Right ventricle myocardium inferior (tissue), 1 donor: ENCODE data around the gene ATP2B2. TPM values are rescaled to one million over a fixed set of nuclear protein-coding genes. Genes with fewer than 3 reads are reported as not detected.
A peak's percentile ranks its signal among the peaks of the same experiment; 100 is the strongest.

Experiments used
- ATAC-seq: fragments of 200-7000 bp; cut with Tn5 transposase; one replicate; pipeline ENCODE4 v1.9.1; 2020; ENCODE audit warnings: mild to moderate bottlenecking, moderate library complexity
- DNase-seq: peaks from one replicate; pipeline ENCODE4 v3.0.0; 2021; ENCODE audit errors: missing footprints
- intact Hi-C: fragments of 100-400 bp; cut with DNase I; formaldehyde crosslinking; loops from one replicate; pipeline ENCODE4 v1.11.0; 2022
- total RNA-seq: library from RNA; stranded (reverse); fragmentation: NEBNext Ultra II Directional; extraction: Animal tissue kit (Norgen Biotek cat#: 25700); gene quantifications from one replicate; pipeline ENCODE4 v1.2.1, GENCODE V29; 2021
- donor health status: DM: no; HTN: yes; CAD: no; lungs with severe emphysema.

Gene ATP2B2
- total RNA-seq, 1 donor from 2014 or later, result 0.14 TPM

- DNase-seq (peak; percentile 30), ATAC-seq (no peak)
- intact Hi-C loops, result no loop called here
Measured at GRCh38 chr3:10444511-10444910, 60.9 kb downstream of the ATP2B2 start.

DNA sequence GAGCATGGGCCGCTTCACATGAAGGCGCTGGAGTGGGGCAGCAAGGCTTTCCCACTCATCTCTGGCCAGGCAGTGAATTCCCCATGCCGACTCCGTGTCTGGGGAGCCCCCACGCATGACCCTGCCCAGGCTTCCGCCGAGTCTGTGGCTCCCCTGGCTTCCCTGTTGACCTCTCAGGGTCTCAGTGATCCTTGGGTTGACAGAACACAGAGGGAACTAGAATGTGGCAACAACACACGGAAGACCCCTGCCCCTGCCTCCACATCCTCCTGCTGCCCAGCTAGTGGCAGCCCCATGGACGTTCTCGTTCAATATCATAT, 61.3 kb downstream of the ATP2B2 start:
- ATAC-seq (no peak), DNase-seq (no peak)
- intact Hi-C loops, result no loop called here

DNA sequence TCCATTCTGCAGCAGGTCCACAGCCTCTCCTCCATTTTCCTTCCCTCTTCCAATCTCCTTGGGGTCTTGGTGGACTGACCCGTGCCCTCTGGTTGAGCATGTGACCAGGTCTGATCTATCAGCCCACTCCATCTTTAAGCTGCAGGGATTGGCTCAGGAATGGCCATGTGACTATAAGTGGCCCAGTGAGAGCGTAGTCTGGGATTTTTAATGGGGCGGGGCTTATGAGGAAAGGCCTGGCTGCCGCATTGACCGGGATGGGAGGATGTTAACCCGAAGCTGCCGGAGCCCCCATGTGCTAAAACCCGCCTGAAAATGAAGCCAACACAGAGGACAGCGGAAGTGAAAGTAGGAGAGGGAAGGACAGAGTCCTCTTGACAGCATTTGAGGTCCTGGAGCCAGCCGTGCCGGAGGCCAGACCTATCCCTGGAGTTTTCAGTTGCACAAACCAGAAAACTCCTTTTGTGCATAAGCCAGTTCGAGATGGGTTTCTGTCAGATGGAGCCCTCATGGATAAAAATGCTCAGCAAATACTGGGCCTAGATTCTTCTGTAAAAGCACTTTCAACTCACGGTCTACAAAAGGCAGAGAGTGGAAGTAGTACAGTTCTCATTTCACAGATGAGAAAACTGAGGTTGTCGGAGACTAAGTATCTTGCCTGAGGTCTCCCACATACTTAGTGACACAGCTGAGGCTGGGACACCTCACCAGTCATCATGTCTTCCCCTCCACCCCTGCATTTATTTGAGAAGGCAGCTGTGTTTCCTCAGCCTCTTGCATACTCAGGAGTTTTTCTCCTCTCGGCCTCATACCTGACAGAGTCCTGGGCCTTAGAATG, 61.9 kb downstream of the ATP2B2 start:
- intact Hi-C loops, result no loop called here
- ATAC-seq (no peak), DNase-seq (no peak)

DNA sequence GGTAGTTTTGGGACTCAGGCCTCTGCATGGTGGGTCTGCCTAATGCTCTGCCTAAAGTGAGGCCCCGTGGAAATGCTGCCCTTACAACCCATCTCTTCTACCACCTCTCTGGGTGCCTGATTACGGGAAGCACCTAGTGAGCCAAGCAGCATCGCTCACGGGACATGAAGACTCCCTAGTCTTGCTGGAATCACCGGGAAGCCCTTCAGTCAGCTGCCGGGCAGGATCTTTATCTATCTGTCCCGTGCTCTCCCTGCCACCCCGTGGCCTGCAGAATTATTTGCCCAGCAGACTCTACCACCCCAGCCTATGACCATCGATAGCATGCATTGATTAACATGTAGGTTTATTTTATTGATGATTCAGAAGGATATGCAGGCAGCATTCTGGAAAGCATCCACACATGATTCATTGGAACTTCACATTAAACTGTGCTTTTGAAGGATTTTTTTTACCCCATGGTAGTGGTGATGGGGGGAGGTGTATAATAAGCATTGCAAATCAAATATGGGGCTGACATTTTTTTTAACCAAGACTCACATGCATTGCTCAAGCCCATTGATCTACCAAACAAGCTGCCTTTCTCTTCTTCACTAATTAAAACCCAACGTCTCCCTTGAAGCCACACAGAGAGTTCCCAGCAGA, 63.1 kb downstream of the ATP2B2 start:
- ATAC-seq, result no peak
- intact Hi-C loops, result no loop called here

DNA sequence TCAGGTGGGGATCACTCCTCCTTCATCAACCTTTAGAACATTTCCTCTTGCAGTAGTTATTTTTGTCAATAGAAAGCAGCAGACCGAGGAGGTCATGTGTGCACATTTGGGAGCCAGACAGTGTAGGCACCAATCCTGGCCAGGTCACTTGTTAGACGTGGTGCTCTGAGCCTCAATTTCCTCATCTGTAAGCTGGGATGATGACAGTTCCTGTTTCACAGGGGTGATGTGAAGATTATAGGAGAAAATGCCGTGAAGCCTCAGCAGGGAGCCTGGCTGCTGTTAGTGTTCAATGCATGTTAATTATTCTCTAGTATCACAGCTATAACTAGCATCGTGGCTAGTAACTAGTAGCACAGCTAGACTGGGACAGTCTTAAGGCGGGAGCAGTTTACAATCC, 64.7 kb downstream of the ATP2B2 start:
- intact Hi-C loops, result no loop called here
- no peak for ATAC-seq

More for the DNA sequence above, 63.1 kb downstream of the ATP2B2 start:
- DNase-seq, result no peak

GRCh38 chr3:10438902-10439610, 66.3 kb downstream of the ATP2B2 start:
- ATAC-seq, result no peak
- intact Hi-C loops, result no loop called here
- no peak for DNase-seq

More for the DNA sequence above, 64.7 kb downstream of the ATP2B2 start:
- no peak for DNase-seq

DNA sequence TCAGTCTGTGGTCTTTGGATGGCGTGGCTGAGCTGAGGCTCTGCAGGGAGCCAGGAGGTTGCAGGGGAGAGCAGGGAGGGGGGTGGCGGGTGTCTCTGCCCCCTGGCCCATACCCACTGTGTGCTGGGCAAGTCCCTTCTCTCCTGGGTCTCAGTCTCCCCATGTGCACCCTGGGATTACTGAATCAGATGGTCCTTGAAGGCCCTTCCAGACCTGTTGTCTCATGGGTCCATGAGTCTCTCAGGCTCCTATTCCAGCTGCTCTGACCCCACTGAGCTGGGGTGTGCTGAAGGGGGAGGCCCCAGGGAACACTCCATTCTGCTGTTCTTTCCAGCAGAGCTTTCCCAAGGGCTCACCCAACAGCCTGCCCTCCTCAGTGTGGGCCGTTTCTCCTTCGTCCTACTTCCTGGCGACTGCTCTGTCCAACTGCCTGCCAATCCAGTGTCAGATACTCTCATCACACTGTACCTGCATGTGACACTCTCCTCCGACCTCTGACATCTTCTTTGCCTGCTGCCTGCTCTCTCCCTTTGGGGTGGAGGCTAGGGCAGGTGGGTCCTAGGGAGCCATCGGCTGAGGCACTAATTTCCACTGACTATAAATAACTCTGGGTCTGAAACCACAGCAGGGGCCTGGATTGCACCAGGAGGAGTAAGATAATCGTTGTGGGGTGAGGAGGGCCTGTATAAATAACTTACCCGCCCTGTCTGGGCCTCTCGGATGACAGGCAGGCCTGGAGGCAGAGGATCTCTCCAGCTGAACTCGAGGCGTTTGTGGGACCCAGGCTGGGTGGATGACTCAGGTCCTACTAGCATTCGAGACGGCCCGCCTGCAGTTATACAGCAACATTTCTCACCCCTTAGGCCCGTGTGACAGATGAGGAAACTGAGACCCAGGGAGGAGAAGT, 67.1 kb downstream of the ATP2B2 start:
- peak; percentile 26 for ATAC-seq
- intact Hi-C loops, result no loop called here
- DNase-seq, result no peak

DNA sequence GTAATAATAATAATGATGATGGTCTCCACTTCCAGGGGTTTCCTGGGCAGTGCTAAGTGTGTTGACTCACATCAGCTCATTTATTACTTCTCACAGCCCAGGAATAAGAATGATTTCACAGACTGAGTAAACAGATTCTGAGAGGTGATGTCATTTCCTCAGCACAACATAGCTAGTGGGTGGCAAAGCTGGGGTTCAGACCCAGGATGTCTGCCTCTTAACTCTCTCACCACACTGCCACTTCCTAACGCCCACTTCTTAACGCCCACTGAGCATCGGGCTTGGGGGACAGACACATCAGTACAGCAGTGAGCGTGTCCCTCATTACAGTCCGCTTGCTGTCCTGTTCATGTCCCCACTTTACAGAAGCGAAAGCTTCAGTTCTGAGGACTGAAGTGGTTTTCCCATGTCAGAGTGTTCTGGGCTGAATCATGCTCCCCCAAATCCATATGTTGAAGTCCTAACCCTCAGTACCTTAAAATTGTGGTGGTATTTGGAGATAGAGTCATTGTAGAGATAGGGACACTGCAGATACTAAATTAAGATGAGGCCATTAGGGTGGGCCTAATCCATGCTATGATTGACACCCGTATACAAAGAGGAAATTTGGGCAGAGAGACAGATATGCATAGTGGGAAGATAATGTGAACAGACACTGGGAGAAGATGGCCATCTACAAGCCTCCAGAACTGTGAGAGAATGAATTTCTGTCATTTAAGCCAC, 68.0 kb downstream of the ATP2B2 start:
- DNase-seq (no peak), ATAC-seq (no peak)
- intact Hi-C loops, result no loop called here

- no peak for ATAC-seq
- no peak for DNase-seq
- intact Hi-C loops, result no loop called here
Measured at GRCh38 chr3:10435850-10436249, 69.5 kb downstream of the ATP2B2 start.

DNA sequence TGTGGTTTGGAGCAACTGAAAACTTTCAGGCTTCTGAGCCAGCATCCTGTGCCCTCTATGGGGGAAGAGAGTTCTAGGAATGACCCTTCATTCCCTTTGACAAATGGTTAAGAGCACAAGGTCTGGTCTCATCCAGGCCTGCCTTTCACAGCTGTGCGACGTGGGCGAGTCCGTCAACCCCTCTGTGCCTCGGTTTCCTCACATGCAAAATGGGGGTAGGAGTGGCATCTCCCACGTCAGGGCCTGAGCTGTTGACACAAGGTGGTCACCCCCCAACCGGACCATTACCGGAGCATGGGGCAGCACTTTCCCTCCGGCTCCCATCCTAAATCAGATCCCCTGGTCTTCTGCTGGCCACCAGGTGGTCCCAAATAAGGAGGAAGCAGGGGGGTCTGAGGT, 70.4 kb downstream of the ATP2B2 start:
- intact Hi-C loops, result no loop called here
- ATAC-seq (no peak), DNase-seq (no peak)

GRCh38 chr3:10434144-10434937, 71.0 kb downstream of the ATP2B2 start:
- no peak for ATAC-seq
- intact Hi-C loops, result no loop called here
- no peak for DNase-seq

- intact Hi-C loops, result no loop called here
- ATAC-seq (no peak), DNase-seq (no peak)
Measured at GRCh38 chr3:10432931-10433330, 72.5 kb downstream of the ATP2B2 start.

DNA sequence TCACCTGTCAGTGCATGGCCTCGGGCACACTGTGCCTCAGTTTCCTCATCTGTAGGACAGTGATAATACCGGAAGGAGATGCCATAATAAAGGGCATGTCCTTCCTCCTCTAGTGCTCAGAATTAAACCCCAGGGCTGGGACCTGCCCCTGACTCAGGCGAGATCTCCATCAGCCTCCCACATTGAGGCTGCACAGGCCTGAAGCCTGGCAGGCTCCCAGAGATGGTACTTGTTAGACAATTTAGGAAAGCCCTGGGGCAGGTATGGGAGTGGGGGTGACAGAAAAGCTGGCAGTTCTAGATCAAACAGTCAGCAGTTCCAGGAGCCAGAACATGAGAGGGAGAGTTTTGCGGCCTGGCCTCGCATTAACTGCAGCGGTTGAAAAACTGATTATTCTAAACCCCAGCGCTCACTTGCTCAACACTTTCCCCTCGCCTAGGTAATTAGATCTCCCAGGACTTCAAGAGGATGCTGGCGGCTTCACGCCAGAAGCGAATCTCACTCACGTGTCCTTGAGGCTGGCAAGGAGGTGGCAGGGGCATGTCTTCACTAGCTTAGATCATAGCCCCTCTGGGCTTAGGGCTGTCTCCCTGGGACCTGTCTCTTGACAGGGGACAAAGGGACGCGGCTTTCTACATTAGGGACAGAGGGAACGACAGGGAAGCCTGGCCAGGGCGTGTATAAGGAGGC, 73.1 kb downstream of the ATP2B2 start:
- DNase-seq, result no peak
- ATAC-seq, result no peak

DNA sequence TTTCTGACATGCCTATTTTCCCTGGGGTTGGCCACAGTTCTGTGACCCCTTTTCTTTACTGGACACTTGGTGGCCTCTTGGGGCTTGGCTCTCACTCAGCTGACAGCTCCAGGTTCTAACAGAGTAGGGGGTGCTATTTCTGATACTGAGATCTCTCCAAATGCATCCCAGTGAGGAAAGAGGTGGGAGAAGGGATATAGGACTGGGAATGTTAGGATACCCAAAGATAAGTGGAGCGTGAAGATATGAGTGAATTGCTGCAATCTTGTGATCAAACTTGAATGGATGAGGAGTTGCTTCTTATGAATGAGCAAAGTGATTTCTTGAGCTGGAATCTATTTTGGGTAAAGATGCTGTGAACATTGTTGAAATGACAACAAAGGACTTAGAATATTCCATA, 74.6 kb downstream of the ATP2B2 start:
- no peak for DNase-seq
- intact Hi-C loops, result no loop called here
- ATAC-seq, result no peak

More for the DNA sequence above, 73.1 kb downstream of the ATP2B2 start:
- intact Hi-C loops, result no loop called here

DNA sequence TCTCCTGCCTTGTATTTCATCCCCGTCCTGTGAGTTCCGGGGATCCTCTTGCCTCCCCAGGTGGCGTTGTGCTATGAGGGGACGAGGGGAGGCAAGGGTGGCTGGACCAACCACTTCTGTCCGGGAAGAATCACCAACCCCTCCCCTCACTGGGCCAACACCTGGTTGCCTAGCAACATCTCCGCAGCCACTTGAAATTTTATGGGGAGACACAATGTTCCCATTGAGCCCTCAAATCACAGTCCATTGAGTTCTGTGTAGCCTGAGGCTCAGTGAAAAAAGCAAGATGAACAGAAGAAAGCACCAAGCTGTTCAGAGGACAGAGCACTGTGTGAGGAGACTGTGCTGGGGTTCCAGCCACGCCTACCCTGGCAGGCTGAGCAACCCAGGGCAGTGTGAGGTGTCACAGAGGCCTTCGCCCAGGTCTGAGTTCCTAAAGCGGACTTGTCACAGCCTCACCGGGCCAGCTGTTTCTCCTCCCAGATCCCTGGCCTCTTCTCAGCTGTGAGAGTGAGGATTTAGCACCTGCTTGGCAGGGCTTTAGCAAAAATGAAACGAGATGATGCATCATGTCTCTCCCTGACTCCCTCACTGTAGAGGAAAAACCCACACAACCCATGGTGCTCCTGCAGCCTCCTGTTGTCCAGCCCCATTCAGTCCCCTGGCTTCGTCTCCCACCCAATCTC, 76.8 kb downstream of the ATP2B2 start:
- intact Hi-C loops, result no loop called here
- ATAC-seq, result no peak
- no peak for DNase-seq
